Measurements from ENCODE around the gene SMAD3.

The SMAD3 gene

DNA sequence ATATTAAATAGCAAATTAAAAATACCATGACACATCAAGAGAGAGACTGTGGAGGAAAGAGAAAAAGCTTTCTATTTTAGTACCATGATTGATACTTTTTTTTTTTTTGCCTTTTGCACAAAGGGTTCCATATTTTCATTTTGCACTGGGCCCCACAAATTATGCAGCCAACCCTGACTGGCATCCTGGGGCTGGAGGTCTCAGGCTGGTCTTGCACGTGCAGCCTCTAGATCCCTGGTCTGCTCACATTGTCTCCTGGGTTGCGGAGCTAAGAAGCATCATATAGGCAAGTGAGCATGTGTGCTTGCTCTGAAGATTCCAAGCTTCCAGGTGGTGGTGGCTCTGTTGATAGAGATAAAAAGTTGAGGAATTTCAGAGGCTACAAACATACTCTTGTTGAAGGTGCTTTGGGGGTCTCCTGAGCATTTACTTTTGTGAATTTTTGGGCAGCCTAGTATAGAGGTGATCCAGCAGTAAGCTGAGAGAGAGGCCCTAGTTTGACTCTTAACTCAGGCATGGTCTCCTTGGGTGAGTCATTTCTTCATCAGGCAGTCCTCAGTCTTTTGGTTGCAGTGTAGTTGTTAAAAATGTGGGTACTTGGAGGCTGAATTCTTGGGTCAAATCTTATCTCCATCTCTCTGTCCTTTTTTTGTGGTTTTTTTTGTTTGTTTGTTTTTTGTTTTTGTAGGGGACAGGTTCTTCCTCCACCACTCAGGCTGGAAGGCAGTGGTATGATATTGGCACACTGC, 31.3 kb downstream of the SMAD3 start:
- no CpG with 5 or more reads among the region's 2 CpGs for WGBS (ENCODE audit: extremely low coverage, insufficient coverage, low lambda C conversion rate)
- no peak for DNase-seq
- Histone ChIP-seq H2BK5ac (ENCODE audit: low read length) (no peak overlapping the region), H2BK15ac (replicated peaks; ENCODE audit: low read depth) (no peak overlapping the region), H3K4me3 (ENCODE audit: low read length) (no peak overlapping the region), H4K5ac (ENCODE audit: low read length) (no peak overlapping the region), H3K9ac (ENCODE audit: low read length) (no peak overlapping the region), H3K27ac (ENCODE audit: low read depth, low read length) (no peak overlapping the region), H3K27me3 (ENCODE audit: insufficient read depth, low read length, poor library complexity) (no peaks in the 10 kb centered on the region), H3K18ac (ENCODE audit: low read length) (no peak overlapping the region), H4K8ac (ENCODE audit: low read depth, low read length) (no peak overlapping the region), H3K79me1 (ENCODE audit: low read length) (peaks cover 16% of the 10 kb centered on the region), H3K56ac (ENCODE audit: low read length) (no peak overlapping the region), H3K4ac (ENCODE audit: low read depth, low read length) (no peak overlapping the region), H3K79me2 (ENCODE audit: control insufficient read depth, insufficient read depth, low read length) (peaks cover 8% of the 10 kb centered on the region), H3K36me3 (ENCODE audit: control insufficient read depth, insufficient read depth, low read length) (no peaks in the 10 kb centered on the region), H3K4me2 (ENCODE audit: low read length) (no peak overlapping the region), H3K4me1 (ENCODE audit: control insufficient read depth, low read depth, low read length) (peaks cover 7% of the 10 kb centered on the region), H2BK120ac (ENCODE audit: low read depth, low read length) (no peak overlapping the region), H3K23ac (ENCODE audit: low read length) (no peak overlapping the region), H2AK5ac (ENCODE audit: low read length) (no peak overlapping the region)

DNA sequence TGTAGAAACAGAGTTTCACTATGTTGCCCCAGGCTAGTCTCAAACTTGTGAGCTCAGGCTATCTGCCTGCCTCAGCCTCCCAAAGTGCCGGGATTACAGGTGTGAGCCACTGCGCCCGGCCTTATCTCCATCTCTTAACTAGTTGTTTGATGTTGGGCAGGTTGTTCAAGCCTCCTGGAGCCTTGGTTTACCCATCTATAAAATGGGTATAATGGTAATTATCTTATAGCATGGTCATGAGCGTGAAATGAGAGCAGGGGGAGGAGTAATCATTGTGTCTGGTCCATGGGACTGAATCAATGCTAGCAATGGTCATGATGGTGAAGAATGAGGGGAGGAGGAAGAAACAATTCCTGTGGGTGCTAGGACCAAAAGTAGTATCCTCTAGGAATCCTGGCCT, 32.0 kb downstream of the SMAD3 start:
- no peaks in the 10 kb centered on the region for H3K36me3 ChIP-seq (ENCODE audit: control insufficient read depth, insufficient read depth, low read length)
- peaks cover 12% of the 10 kb centered on the region for H3K79me2 ChIP-seq (ENCODE audit: control insufficient read depth, insufficient read depth, low read length)
- no peak overlapping the region for H3K4me3 ChIP-seq (ENCODE audit: low read length)
- no peak overlapping the region for H3K4me2 ChIP-seq (ENCODE audit: low read length)
- no peak overlapping the region for H3K56ac ChIP-seq (ENCODE audit: low read length)
- H3K79me1 ChIP-seq (ENCODE audit: low read length) = peaks cover 18% of the 10 kb centered on the region
- no peak overlapping the region for H2AK5ac ChIP-seq (ENCODE audit: low read length)
- WGBS (ENCODE audit: extremely low coverage, insufficient coverage, low lambda C conversion rate) = no CpG with 5 or more reads among the region's 4 CpGs
- H3K4me1 ChIP-seq (ENCODE audit: control insufficient read depth, low read depth, low read length) = peaks cover 3% of the 10 kb centered on the region
- no peaks in the 10 kb centered on the region for H3K27me3 ChIP-seq (ENCODE audit: insufficient read depth, low read length, poor library complexity)
- no peak for DNase-seq
- H4K8ac ChIP-seq (ENCODE audit: low read depth, low read length) = no peak overlapping the region
- H4K5ac ChIP-seq (ENCODE audit: low read length) = no peak overlapping the region
- no peak overlapping the region for H2BK5ac ChIP-seq (ENCODE audit: low read length)
- H3K27ac ChIP-seq (ENCODE audit: low read depth, low read length) = no peak overlapping the region
- H2BK15ac ChIP-seq (replicated peaks; ENCODE audit: low read depth) = no peak overlapping the region
- no peak overlapping the region for H3K18ac ChIP-seq (ENCODE audit: low read length)
- no peak overlapping the region for H3K4ac ChIP-seq (ENCODE audit: low read depth, low read length)
- H3K23ac ChIP-seq (ENCODE audit: low read length) = no peak overlapping the region
- H2BK120ac ChIP-seq (ENCODE audit: low read depth, low read length) = no peak overlapping the region
- no peak overlapping the region for H3K9ac ChIP-seq (ENCODE audit: low read length)

DNA sequence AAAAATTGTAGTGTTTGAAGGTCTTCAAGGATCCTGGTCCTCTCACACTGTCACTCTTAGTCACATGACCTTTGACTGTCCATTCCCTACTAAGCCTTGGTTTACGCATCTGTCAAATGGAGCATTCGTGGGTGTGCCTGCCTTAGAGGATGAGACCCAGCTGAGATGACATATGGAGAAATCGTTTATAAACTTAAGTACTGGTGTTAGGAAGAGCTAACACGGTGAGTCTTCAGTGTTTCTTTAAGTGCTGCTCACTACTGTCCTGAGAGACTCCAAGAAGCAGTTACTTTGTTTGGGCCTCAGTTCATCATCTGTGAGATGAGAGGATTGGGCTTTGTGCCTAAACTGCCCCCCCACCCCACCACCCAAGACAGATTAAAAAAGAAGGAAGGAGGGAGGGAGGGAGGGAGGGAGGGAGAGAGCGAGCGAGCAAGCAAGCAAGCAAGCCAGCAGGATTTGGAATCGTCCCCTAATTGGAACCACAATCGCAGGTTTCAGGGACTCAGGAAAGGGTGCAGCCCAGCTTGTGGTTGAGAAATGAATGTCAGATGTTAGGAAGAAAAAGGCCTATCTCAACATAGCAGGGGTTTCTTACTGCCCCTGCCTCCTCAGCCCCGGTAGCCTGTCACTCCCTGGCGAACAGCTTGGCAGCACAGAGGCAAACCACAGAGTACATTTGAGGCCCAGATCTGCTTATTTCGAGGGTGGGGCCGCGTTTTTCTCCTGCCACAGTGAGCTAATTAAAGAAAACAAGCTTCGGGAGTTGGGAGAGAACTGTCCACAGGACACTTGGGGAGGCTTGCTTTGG, 32.7 kb downstream of the SMAD3 start:
- peaks cover 12% of the 10 kb centered on the region for H3K79me2 ChIP-seq (ENCODE audit: control insufficient read depth, insufficient read depth, low read length)
- no peaks in the 10 kb centered on the region for H3K27me3 ChIP-seq (ENCODE audit: insufficient read depth, low read length, poor library complexity)
- H3K4me2 ChIP-seq (ENCODE audit: low read length) = no peak overlapping the region
- H2BK15ac ChIP-seq (replicated peaks; ENCODE audit: low read depth) = no peak overlapping the region
- no peak overlapping the region for H3K27ac ChIP-seq (ENCODE audit: low read depth, low read length)
- no peak overlapping the region for H3K18ac ChIP-seq (ENCODE audit: low read length)
- no peak overlapping the region for H2AK5ac ChIP-seq (ENCODE audit: low read length)
- DNase-seq = no peak
- WGBS (ENCODE audit: extremely low coverage, insufficient coverage, low lambda C conversion rate) = no CpG with 5 or more reads among the region's 14 CpGs
- H3K4me1 ChIP-seq (ENCODE audit: control insufficient read depth, low read depth, low read length) = peaks cover 2% of the 10 kb centered on the region
- H2BK5ac ChIP-seq (ENCODE audit: low read length) = no peak overlapping the region
- no peak overlapping the region for H3K4me3 ChIP-seq (ENCODE audit: low read length)
- H4K8ac ChIP-seq (ENCODE audit: low read depth, low read length) = no peak overlapping the region
- no peak overlapping the region for H3K9ac ChIP-seq (ENCODE audit: low read length)
- no peak overlapping the region for H2BK120ac ChIP-seq (ENCODE audit: low read depth, low read length)
- no peaks in the 10 kb centered on the region for H3K36me3 ChIP-seq (ENCODE audit: control insufficient read depth, insufficient read depth, low read length)
- H4K5ac ChIP-seq (ENCODE audit: low read length) = no peak overlapping the region
- H3K4ac ChIP-seq (ENCODE audit: low read depth, low read length) = no peak overlapping the region
- H3K79me1 ChIP-seq (ENCODE audit: low read length) = peaks cover 22% of the 10 kb centered on the region
- H3K23ac ChIP-seq (ENCODE audit: low read length) = no peak overlapping the region
- H3K56ac ChIP-seq (ENCODE audit: low read length) = peak overlapping the region; percentile 11

DNA sequence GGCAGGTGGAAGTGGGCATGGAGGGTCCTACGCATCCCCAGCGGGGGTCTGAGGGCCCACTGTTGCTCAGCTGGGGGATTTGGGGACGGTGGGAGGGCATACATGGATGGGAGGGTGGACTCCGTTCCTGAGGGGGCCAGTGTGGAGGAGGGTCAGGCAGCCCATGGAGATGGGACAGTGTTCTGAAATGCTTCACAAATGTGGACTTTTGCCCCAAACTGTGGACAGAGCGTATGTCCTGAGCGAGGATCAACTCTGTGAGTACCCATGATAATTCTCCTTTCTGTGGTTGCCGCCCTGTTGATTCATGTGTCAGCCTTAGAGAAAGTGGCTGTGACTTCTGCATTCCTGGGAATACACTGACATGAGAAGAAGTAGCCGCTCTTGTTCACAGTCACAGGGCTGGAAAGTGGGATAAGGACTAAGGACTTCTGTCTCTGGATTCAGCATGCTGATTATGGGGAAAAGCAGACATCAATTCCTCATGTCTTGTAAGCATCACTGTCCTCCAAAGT, 33.4 kb downstream of the SMAD3 start:
- Histone ChIP-seq H2AK5ac (ENCODE audit: low read length) (peak overlapping the region; percentile 30), H2BK5ac (ENCODE audit: low read length) (no peak overlapping the region), H2BK120ac (ENCODE audit: low read depth, low read length) (no peak overlapping the region), H3K18ac (ENCODE audit: low read length) (no peak overlapping the region), H3K56ac (ENCODE audit: low read length) (no peak overlapping the region), H3K9ac (ENCODE audit: low read length) (no peak overlapping the region), H3K79me1 (ENCODE audit: low read length) (peaks cover 22% of the 10 kb centered on the region), H3K4me2 (ENCODE audit: low read length) (no peak overlapping the region), H3K4me1 (ENCODE audit: control insufficient read depth, low read depth, low read length) (peaks cover 5% of the 10 kb centered on the region), H4K5ac (ENCODE audit: low read length) (no peak overlapping the region), H2BK15ac (replicated peaks; ENCODE audit: low read depth) (no peak overlapping the region), H3K4me3 (ENCODE audit: low read length) (no peak overlapping the region), H3K79me2 (ENCODE audit: control insufficient read depth, insufficient read depth, low read length) (peaks cover 12% of the 10 kb centered on the region), H3K36me3 (ENCODE audit: control insufficient read depth, insufficient read depth, low read length) (no peaks in the 10 kb centered on the region), H3K27ac (ENCODE audit: low read depth, low read length) (no peak overlapping the region), H4K8ac (ENCODE audit: low read depth, low read length) (no peak overlapping the region), H3K4ac (ENCODE audit: low read depth, low read length) (no peak overlapping the region), H3K27me3 (ENCODE audit: insufficient read depth, low read length, poor library complexity) (no peaks in the 10 kb centered on the region), H3K23ac (ENCODE audit: low read length) (no peak overlapping the region)
- WGBS (ENCODE audit: extremely low coverage, insufficient coverage, low lambda C conversion rate) = no CpG with 5 or more reads among the region's 8 CpGs
- DNase-seq = no peak

DNA sequence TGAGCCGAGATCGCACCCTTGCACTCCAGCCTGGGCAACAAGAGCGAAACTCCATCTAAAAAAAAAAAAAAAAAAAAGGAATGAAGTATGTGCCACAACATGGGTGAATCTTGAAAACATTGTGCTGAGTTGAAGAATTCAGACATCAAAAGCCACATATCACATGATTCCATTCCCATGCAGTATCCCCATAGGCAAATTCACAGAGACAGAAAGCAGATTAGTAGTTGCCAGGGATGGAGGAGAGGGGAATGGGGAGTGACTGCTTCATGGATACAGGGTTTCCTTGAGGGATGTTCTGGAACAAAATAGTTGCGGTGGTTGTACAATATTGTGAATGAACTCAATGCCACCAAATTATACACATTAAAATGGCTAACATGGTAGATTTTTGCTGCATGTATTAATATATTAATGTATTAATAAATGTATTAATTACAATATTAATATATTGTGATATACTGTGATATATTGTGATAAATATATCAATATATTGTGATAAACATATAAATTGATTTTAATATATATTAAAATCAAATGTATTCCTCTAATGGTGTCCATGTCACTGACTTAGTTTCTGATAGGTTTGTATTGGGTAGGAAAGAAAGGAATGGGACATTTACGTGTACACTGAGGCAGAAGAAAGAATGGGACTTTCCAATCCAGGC, 34.9 kb downstream of the SMAD3 start:
- Histone ChIP-seq H3K23ac (ENCODE audit: low read length) (no peak overlapping the region), H3K4me1 (ENCODE audit: control insufficient read depth, low read depth, low read length) (peaks cover 7% of the 10 kb centered on the region), H2BK5ac (ENCODE audit: low read length) (no peak overlapping the region), H3K18ac (ENCODE audit: low read length) (peak overlapping the region; percentile 7), H4K8ac (ENCODE audit: low read depth, low read length) (no peak overlapping the region), H3K4ac (ENCODE audit: low read depth, low read length) (no peak overlapping the region), H3K9ac (ENCODE audit: low read length) (no peak overlapping the region), H2BK120ac (ENCODE audit: low read depth, low read length) (no peak overlapping the region), H2AK5ac (ENCODE audit: low read length) (no peak overlapping the region), H3K79me2 (ENCODE audit: control insufficient read depth, insufficient read depth, low read length) (peaks cover 12% of the 10 kb centered on the region), H3K27ac (ENCODE audit: low read depth, low read length) (no peak overlapping the region), H3K56ac (ENCODE audit: low read length) (no peak overlapping the region), H4K5ac (ENCODE audit: low read length) (no peak overlapping the region), H3K79me1 (ENCODE audit: low read length) (peaks cover 20% of the 10 kb centered on the region), H3K4me3 (ENCODE audit: low read length) (no peak overlapping the region), H3K36me3 (ENCODE audit: control insufficient read depth, insufficient read depth, low read length) (no peaks in the 10 kb centered on the region), H2BK15ac (replicated peaks; ENCODE audit: low read depth) (no peak overlapping the region), H3K4me2 (ENCODE audit: low read length) (no peak overlapping the region), H3K27me3 (ENCODE audit: insufficient read depth, low read length, poor library complexity) (no peaks in the 10 kb centered on the region)
- WGBS (ENCODE audit: extremely low coverage, insufficient coverage, low lambda C conversion rate) = no CpG with 5 or more reads among the region's 5 CpGs
- no peak for DNase-seq

Data from mesendoderm (in vitro differentiated cells).